GM18507 (cell line): ENCODE measurements around the gene NDUFAF5.

Experiments used
- DNase-seq: peaks from one replicate; pipeline ENCODE4 v3.0.0; 2011; ENCODE audit warnings: low read depth; ENCODE audit not compliant: insufficient read length; ENCODE audit errors: extremely low spot score
- FAIRE-seq: peaks from 2 replicates; lab custom pipeline; 2011; peaks lifted over from hg19 to GRCh38; lab: Jason Lieb, UNC

The NDUFAF5 gene

DNA sequence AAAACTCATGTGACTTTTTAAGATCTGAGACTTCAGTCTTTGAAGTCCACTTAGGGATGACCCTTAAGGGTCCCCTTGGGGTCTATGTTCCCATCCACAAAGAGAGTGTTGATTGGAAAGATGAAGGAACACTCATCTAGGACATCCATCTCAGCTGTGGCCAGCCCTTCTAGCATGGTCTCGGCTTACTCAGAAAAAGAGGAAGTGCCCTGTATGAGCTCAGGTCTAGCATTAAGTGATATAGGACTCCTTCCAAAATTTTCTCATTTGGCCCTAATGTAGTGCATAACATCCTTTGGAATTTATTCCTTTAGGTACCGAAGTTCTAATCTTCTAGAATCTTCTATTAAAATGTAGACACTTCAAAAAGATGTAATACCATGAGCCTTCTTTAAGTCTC, 77.4 kb downstream of the NDUFAF5 start:
- FAIRE-seq (no peak), DNase-seq (no peak)

DNA sequence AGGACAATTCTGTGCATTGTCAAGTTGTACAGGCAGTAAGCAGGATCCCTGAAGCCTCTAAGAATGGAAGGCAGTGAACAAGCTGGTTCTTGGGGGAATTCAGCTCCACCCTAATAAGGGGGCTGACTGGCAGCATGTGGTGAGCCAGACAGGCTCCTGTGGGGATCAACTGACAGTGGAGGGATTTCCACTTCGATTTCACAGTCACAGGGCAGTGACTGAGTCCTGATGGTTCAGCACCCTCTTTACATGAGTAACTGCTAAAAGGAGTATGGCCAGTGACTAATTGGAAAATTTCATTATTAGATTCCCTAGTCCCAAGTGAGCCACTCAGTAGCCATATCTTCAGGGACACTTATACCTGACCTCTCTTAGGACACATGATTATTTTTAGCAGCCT, 78.4 kb downstream of the NDUFAF5 start:
- DNase-seq (no peak), FAIRE-seq (no peak)

DNA sequence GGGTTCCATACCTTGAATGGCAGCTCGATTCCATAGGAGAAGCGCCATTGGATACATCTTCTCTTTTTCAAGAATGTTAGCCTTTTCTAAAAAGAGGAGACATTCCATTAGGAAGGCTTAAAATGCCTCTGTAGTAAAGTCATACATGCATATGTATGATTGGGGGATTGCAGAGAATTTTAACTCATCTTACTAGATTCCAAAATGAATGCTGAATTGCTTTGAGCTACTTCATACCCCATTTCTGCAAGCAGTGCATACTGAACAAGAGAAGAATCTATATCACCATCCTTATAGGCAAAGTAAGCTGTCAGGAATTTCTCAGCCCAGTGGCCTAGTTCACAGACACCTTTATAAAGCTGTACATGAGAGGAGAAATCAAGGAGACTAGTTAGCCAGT, 80.3 kb downstream of the NDUFAF5 start:
- DNase-seq (no peak), FAIRE-seq (no peak)

- DNase-seq = no peak
- FAIRE-seq = no peak
Measured at GRCh38 chr20:13865791-13866351, 81.0 kb downstream of the NDUFAF5 start.

DNA sequence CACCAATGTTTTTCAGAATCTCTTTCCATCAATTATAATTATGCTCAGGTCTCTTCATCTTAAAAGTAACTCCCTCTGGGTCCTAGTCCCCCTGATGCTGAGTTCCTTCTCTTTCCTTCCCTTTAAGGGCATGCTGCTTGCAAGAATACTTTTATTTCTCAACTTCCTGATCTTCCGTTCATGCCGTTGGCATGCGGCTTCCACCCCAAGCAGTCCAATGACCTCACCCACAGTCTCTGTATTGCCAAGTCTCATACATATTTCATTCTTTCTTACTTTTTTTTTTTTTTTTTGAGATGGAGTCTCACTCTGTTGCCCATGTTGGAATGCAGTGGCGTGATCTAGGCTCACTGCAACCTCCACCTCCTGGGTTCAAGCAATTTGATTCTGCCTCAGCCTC, 83.5 kb downstream of the NDUFAF5 start:
- FAIRE-seq (no peak), DNase-seq (no peak)

DNA sequence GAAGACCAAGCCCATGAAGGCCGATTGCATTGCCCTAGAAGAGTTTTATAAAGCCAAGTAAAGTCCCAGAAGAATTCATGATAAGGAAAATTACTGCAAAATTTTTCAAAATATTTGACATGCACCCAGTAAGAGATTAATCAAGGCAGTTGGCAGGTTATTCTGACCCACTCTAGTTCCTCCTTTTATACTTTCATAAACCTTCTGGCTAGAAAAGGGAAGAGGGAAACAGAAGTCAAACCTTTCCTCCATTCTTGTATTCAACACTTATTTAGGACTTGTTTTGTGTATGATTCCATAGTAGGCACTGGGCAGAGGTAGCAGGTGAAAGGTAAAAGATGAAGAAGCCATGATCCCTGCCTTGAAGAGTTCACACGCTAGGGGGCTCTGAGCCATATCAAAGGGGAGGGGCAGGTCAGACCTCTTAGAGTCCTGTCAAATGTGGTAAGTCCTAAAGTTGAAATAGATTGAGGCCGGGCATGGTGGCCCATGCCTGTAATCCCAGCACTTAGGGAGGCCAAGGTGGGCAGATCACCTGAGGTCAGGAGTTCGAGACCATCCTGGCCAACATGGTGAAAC, 85.4 kb downstream of the NDUFAF5 start:
- no peak for DNase-seq
- FAIRE-seq = no peak
